ENCODE data around the gene UIMC1.

UIMC1 gene

GRCh38 chr5:176952531-176953193 lies 53.9 kb downstream of the UIMC1 start:
- no peak for DNase-seq

DNA sequence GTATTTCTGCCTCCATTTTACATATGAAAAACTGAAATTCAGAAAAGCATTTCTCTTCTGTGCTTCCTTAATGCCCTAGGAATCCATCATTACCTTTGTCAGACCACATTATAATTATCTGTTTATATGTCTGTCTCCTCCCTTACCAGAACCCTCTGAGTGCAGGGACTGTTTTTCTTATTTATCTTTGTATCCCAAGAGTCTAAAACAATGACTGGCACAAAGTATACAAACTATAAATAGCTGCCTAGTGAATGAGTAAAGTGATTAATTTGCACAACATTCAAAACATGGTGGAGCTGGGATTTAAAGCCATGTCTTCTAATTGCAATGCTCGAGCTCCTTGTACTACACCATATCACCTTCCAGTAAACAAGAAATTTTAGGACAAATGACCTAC lies 58.1 kb downstream of the UIMC1 start:
- DNase-seq = no peak

GRCh38 chr5:176947847-176948246 lies 58.7 kb downstream of the UIMC1 start:
- no peak for DNase-seq

- DNase-seq = no peak
Measured at GRCh38 chr5:176944268-176944667, 62.3 kb downstream of the UIMC1 start.

DNA sequence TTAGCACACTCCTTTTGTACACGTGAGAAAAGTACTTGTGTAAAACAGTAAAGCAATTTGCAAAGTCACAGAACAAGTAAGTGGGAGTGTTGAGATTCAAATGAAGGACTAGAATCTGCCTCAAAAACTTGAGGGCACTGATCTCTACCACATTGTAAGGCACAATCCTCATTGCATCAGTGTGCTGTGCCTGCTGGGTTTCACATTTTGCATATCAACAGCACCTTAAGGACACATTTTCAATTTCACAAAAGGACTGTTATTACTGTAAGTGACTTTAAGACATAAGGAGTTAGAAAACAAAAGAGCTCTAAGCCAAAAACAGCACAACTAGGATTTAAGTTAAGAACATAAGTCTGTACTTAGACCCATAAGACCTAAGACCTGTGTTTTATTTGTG lies 62.8 kb downstream of the UIMC1 start:
- no peak for DNase-seq

DNA sequence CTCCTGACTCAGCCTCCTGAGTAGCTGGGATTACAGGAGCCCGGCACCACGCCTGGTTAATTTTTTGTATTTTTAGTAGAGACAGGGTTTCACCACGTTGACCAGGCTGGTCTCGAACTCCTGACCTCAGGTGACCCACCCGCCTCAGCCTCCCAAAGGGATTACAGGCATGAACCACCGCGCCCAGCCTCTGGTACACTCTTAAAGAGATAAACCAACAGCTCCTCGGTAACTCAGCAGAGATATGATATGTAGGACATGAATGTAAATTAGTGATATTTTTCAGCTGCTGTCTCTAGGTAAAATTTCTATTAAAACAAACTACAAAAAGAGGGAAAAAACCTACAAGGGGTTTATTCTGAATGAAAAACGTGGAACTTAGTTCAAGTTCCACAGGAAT lies 64.6 kb downstream of the UIMC1 start:
- no peak for DNase-seq

DNA sequence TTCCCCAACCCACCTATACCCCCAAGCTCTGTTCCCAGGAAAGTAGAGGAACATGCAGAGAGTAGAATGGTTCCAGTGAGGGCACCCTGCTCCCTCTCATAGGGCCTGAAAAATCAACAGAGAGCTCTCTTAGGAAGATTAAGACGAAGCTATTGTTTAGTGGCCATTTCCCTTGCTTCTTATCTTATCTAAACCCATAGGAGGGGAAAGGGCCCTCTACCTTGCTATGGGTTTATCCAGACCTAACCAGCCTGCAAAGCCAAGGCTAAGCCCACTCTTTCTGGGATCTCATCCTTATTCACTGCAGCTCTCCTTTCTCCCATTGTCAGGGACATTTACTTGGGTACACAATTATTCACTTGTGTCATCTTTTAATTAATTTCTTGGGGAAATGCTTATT lies 68.1 kb downstream of the UIMC1 start:
- no peak for DNase-seq

GRCh38 chr5:176935017-176935416 lies 71.6 kb downstream of the UIMC1 start:
- DNase-seq = no peak

GRCh38 chr5:176934309-176934930 lies 72.2 kb downstream of the UIMC1 start:
- DNase-seq = no peak

DNA sequence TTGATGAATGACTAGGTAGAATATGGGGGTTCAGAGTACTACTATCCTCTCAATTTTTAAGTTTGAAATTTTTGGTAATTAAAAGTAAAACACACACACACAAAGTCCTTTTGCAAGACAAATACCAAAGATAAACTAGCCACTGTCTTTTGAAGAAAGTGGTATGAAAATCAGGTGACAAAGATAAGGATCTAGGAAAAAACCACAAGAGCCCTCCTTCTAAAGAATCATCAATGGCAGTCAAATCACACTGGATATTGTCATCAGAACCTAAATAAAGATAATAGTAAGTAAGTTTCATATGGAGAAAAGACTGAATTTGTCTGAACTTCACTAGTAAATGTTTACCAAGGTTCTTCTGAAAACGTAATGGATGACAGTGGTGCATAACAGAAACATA lies 76.9 kb downstream of the UIMC1 start:
- DNase-seq = no peak

DNA sequence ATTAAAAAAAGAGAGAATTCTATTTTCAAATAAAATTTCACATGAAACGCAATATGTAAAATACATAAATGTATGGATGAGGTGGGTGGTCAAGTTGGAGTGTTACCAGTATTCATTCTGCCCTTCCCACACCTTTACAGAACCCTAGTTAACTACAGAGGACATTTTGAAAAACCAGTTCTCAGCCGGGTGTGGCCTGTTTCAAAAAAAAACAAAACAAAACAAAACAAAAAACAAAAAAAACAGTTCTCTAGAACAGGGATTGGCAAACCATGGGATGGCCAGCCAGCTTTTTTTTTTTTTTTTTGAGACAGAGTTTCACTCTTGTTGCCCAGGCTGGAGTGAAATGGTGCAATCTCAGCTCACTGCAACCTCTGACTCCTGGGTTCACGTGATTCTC lies 79.0 kb downstream of the UIMC1 start:
- DNase-seq = no peak

- DNase-seq = no peak
Measured at GRCh38 chr5:176922817-176923216, 83.8 kb downstream of the UIMC1 start.

GRCh38 chr5:176921714-176922113 lies 84.9 kb downstream of the UIMC1 start:
- no peak for DNase-seq

DNA sequence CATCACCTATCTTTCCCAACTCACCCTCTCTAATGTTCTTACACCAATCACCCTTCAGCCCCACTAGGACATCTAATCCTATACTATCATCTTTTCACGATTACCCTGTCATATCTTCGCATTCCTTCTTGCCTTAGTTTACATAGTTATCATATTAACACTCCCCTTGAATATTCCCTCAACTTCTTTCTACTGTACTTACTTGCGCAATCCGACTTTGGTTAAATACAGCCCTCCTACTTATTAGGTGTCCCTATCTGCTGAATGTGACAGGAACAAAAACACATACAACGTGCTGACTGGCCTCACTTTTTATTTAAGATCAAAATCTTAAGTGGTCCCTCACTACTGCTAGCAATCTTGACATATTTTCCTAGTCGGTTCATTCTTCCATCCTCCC lies 88.0 kb downstream of the UIMC1 start:
- DNase-seq = no peak

GRCh38 chr5:176916337-176916736 lies 90.2 kb downstream of the UIMC1 start:
- no peak for DNase-seq

DNA sequence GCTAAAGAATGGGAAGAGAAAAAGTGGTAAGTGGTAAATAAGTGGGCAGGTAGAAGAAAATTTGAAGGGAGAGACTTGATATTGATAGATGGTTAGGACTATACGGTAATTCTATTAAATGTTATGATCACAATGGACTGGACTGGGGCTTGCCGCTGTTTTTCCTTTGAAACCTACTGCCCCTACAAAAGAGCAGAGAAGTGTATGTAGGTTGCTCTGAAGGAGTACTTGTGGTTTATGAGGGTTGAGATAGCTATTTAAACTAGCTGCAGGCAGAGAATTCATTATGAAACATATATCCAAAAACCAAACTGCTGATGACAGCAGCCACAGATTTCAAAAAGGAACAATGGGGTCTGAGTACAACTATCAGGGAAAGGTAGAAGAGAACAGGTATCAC lies 90.7 kb downstream of the UIMC1 start:
- DNase-seq = no peak

DNA sequence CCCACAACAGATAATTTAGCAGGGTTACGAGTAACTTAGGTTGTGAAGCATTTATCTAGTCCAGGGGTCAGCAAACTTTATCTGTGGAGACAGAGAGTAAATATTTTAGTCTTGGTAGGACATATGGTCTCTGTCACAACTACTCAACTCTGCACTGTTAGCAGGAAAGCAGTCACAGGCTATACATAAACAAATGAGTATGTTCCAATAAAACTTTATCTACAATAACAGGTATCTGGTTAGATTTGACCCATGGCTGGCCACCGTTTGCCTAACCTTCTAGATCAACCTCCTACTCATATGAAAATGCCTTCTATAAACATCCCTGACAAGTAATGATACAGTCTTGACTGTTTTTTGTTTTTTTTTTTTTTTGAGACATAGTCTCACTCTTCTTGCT lies 94.5 kb downstream of the UIMC1 start:
- no peak for DNase-seq

DNA sequence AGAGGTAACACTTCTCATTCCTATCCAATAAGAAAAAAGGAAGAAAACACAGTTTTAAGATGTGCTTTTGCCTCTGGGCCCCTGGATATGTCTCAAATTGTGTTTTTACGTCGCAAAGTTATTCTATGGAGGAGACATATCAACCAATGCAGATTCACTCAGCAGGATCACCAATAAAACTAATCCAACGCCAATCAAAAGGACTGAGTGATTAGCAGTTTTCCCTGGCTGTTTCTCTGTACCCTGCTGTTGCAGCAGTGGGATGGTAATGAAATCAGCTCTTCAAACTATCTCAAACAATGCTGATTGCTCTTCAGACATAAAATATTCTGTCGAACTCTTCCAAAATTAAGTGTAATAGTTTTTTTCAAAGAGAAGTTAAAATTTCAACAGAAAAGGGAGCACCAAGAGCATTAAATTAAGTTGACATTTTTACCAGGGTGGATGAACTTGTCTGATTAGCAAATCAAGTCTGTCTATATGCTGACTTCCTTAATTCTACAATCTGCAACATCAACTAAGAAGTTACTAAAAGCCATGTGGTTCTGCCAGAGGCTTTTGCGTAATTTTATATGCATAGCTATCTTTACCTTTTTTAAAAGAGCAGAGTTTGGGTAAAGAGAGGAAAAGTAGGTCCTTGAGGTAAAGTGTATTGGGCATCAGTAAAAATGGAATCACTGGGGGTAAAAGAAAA lies 97.8 kb downstream of the UIMC1 start:
- DNase-seq = no peak

GRCh38 chr5:176906796-176907195 lies 99.8 kb downstream of the UIMC1 start:
- no peak for DNase-seq

GRCh38 chr5:176906126-176906525 lies 100.5 kb downstream of the UIMC1 start:
- DNase-seq = no peak

DNA sequence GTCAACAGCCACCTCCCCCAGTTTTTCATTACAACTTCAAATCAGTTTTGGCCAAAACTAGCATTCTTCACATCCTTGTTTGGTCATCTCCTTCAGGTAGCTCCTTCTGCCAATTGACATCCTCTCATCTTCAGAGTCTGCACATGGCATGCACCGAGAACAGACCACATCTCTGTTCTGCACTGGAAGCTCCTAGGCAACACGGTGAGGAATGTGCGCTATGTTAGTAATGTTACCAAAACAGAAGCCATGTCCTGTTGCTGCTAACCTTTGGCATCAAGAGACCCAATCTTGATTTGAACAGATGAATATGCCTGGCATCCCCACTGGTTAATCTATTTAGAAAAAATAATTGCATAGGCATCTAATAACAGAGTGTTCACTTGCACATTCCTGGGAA lies 102.3 kb downstream of the UIMC1 start:
- DNase-seq = no peak

DNA sequence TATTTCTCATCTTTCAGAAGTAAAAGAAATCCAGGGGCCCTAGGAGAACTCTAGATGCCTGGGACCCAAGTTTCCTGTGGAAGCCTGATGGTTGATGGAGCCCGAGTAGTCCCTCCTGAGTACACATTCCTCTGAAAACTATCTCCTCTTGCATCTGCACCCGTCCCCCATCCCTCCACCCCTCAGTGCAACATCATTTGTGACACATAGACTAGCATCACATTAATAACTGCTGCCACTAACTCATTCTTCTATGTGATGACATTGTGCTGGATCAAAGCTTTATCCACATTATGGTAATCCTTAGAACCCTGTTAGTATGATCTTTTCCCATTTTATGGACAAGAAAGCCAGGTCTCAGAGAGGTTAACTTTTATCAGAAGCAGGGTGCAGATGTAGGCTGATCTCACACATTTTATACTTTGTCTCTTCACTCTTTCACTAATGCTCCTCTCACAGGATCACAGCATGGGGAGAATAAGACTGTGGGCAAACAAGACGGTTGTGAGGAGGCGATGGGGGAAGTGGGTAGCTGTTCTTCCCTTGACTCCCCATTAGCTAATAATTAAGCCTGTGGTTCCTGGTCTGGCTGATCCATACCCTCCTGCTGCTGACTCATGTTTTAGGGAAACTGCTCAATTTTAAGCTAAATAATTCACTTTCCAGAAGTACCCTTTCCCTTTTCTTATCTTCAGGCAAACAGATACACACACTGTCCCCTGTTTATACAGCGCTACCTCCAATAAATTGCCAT lies 103.5 kb downstream of the UIMC1 start:
- DNase-seq = no peak

DNA sequence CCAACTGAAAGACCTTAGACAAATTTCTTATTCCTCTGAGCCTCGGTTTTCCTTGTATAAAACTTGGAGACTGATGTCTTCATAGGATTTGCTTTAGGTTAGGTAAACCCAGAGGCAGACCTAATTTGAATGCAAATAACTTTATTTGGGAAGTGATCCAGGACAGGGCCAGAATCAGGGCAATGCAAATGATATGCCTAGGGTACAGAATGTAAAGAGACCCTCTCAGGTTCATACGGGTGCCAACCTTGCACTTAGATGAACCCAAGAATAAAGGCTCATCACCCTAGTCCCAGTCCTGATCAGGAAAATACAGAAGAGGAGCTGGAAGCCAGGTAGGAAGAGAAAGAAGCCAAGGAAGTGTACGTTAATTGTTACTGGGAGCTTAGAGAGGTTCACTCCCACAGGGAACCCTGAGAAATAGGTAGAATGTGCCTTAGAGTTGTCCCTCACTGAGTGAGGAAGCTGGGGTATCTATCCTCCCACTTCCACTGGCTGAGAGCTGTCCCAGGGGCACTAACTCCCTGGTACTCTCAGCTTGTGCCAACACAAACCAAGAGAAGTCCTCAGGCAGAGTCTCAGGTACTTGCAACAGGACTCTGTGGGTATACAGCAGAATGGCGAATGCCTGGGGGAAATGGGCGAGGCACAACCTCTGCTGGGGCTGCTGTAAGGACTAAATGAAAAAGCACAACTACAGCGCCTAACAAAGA lies 104.3 kb downstream of the UIMC1 start:
- no peak for DNase-seq
